Omental fat pad (tissue), 4 donors: ENCODE results near the gene GTF2I. TPM values are rescaled to one million over a fixed set of nuclear protein-coding genes. Genes with fewer than 3 reads are reported as not detected.
"Not testable (repeated sequence)": the region's sequence is repeated elsewhere in the genome, so short reads cannot be mapped to it uniquely, and the experiment has no call there.

Experiments used
- ATAC-seq: fragments of 150-250 bp; one replicate; pipeline ENCODE4 v1.9.1; 2016; ENCODE audit warnings: mild to moderate bottlenecking, moderate library complexity; ENCODE audit not compliant: low FRiP score
- DNase-seq: peaks from one replicate; pipeline ENCODE4 v3.0.0-alpha.2; 2019; ENCODE audit warnings: low spot score
- total RNA-seq, 4 donors: library from RNA; depleted of rRNA; stranded (reverse); fragments of >200 nt; gene quantifications; one replicate each; pipeline ENCODE4 v1.1.0, GENCODE V29; 2016

The GTF2I gene
- total RNA-seq, 4 donors from 2014 or later = 119 to 178 (median 138) TPM

DNA sequence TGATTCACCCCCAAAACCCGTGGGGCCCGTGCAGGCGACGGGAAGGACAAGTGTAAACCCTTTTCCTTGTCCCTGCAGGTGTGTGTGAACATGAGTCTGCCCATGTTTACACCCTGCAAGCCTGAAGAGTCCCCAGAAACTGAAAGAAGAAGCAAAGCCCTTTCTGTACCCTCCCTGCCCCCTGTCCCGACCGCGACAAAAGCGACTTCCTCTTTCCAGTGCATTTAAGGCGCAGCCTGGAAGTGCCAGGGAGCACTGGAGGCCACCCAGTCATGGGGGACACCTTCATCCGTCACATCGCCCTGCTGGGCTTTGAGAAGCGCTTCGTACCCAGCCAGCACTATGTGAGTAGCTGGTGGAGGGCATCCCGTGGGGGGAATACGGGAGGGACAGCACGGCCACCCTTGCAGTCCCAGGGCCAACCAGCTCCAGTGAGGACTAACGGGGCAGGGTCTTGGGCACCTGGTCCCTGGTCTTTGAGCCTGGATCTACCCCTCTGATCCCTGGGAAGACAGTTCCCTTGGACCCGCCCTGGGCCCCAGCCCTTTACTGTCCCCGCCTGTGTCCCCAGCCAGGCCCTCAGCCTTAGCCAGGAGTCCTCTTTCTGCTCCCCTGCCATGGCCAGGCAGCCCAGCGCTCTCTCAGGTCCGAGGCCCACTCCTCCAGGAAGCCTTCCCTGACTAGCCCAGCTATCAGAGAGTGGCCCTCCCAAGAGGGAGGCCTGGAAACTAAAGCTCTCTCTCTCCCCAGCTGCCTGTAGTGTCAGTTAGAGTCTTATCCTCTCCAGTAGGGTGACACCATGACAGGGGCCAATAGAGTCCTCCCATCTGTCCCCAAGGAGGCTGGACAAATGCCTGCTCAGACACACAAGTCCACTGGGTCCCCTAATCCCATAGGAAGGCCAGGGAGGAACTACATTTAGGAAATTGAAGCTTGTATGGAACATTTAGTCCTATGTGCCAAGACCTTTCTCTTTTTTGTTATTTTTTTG, 116.5 kb downstream of the GTF2I start, which contains the start of gene NCF1:
Gene NCF1, plus strand, starts transcription at position 252 of the 991 bp plus-strand sequence. Its CDS starts 21 bp downstream, at position 273.
- ATAC-seq = peak; percentile 52
- DNase-seq = not testable (repeated sequence)

DNA sequence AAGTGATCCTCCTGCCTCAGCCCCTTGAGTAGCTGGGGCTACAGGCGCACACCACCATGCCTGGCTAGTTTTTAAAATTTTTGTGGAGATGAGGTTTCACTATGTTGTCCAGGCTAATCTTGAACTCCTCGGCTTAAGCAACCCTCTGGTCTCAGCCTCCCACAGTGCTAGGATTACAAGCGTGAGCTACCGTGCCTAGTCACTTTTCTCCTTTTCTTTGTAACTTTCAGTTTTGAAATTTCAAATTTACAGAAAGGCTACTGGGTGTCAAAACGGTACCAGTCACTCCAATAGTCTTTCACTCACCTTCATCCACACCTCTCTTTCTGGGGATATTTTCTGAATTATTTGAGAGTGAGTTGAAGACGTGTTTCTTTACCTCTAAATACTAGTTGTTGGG, 117.6 kb downstream of the GTF2I start:
- not testable (repeated sequence) for ATAC-seq, DNase-seq

DNA sequence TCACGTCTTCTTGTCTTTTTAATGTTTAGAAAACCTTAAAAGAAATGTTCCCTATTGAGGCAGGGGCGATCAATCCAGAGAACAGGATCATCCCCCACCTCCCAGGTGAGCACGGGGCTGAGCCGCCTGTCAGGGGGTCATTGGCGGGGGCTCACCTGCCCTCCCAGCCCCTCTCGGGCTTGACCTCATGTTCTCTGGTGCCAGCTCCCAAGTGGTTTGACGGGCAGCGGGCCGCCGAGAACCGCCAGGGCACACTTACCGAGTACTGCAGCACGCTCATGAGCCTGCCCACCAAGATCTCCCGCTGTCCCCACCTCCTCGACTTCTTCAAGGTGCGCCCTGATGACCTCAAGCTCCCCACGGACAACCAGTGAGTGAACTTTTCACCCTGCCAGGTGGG, 121.5 kb downstream of the GTF2I start:
- not testable (repeated sequence) for ATAC-seq, DNase-seq

DNA sequence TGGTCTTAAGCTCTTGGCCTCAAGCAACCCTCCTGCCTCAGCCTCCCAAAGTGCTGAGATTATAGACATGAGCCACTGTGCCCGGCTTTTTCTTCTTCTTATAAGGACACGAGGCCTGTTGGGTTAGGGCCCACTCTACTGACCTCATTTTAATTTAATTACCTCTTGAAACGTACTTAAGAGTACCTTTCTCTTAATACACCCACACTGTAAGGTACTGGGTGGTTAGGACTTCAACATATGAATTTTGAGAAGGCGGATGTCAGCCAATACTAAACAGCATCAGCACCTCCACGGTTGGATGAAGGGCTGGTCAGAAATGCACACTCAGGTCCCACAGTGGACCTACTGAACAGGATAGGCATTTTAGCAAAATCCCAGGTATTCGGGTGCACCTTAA, 124.2 kb downstream of the GTF2I start:
- ATAC-seq, DNase-seq: not testable (repeated sequence)

DNA sequence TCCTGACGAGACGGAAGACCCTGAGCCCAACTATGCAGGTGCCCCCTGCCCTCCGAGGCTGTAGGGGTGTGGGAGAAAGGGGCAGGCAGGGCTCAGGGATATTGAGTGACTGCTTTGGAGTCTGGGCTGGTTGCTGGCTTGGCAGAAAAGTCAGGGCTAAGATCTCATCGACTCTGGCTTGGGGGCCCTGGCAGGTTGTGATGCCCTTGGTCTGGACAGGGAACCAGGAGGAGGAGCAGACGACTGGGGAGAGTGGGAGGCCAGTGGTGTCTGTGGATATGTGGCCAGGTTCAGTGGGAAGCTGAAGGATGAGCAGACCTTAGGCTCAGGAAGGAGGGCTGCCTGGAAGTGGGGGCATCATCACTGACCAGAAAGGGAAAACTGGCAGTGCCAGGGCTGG, 126.1 kb downstream of the GTF2I start:
- ATAC-seq, DNase-seq: not testable (repeated sequence)

DNA sequence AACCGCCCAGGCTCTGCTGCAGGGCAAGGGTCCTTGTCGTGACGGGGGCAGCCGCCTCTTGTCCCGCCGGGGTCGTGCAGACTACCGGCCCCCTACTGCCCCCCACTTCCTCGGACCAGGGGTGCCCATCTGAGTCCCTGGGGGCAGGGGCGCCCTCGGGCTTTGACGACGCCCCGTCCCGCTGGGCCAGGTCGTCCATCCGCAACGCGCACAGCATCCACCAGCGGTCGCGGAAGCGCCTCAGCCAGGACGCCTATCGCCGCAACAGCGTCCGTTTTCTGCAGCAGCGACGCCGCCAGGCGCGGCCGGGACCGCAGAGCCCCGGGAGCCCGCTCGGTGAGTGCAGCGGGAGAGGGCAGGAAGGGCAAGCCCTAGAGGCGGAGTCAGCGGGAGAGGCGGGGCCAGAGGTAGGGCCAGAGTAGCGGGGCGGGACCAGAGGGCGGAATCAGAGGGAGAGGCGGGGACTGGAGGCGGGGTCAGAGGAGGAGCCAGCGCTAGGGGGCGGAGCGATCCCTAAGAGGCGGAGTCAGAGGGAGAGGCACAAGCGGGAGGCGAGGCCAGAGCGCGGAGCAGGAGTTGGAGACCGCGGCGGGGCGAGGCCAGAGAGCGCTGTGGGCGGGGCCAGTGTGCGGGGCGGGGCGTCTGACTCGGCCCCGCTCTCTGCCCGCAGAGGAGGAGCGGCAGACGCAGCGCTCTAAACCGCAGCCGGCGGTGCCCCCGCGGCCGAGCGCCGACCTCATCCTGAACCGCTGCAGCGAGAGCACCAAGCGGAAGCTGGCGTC, 131.0 kb downstream of the GTF2I start:
- DNase-seq = peak; percentile 89
- peak; percentile 99 for ATAC-seq

DNA sequence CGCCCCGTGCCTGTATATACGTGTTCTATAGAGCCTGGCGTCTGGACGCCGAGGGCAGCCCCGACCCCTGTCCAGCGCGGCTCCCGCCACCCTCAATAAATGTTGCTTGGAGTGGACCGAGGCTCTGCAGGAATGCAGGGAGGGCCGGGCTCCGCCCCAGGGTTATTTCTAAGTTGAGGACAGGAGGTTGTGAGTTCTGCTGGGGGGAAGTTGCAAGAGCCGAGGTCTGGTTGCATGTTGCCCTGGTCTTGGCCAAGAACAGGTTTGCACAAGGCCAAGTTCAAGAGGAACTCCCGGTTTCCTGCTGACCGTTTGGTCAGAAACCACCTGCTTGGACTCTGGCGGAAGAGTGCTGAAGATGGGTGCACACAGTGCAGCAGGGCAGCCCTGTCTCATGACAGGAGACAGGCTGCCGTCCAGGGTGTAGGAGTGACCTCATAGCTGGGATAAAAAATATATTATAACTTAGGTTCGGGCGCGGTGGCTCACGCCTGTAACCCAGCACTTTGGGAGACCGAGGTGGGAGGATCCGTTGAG, 131.8 kb downstream of the GTF2I start:
- peak; percentile 33 for ATAC-seq
- not testable (repeated sequence) for DNase-seq

DNA sequence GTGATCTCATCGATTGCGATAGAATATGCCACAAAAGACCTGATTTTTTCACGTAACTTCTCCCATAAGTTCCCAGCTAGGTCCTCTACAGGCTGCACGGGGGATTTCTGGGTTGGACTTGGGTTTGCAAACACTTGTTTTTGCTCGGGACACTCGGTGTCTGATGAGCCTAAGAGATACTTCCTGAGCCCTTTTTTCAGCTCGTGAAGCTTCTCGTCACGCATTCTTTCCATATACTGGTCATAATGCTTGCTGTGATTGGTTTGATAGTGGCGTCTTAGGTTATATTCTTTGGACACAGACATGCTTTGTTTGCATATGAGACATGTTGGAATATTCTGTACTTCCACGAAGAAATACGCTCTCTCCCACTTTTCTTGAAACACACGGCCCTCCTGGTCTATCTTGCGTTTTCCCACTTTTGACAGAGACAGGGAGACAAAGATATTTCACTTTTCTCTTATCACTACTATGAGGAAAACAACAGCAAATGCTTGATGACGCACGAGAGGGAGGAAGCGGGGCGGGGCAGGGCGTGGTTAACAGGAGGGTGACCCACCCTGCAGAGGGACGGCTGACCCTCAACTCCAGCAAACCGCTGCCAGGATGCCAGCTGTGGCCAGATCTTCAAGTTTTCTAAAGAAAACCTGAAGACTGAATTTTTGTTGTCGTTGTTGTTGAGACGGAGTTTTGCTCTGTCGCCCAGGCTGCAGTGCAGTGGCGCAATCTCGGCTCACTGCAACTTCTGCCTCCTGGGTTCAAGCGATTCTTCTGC, 140.5 kb downstream of the GTF2I start:
- not testable (repeated sequence) for ATAC-seq, DNase-seq

DNA sequence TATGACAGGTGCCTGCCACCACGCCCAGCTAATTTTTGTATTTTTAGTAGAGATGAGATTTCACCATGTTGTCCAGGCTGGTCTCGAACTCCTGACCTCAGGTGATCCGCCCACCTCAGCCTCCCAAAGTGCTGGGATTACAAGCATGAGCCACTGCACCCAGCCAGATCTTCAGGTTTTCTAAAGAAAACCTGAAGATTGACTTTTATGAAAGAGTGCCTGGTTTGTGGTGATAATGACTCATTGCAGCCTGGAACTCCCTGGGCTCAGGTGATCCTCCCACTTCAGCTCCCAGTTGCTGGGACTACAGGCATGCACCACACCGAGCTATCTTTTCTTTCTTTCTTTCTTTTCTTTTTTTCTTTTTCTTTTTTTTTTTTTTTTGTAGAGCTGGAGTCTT, 141.1 kb downstream of the GTF2I start:
- DNase-seq = not testable (repeated sequence)
- peak; percentile 42 for ATAC-seq

Other genes with a start within 250 kb of the GTF2I start
- gene GTF2IRD1, start 203.8 kb upstream of the GTF2I start, total RNA-seq = 10 to 100 TPM in 2 of 4 donors, 1 to 10 TPM in 2; 3.9 to 18.1 (median 11.0) TPM
- 10 to 100 TPM in 1 of 4 donors, 1 to 10 TPM in 3; 1.6 to 55.3 (median 2.8) TPM for gene NCF1, start 116.3 kb downstream of the GTF2I start, total RNA-seq
- gene GTF2IRD2, start 193.9 kb downstream of the GTF2I start, total RNA-seq = 10 to 100 TPM in 2 of 4 donors, 1 to 10 TPM in 2; 8.1 to 32.6 (median 9.4) TPM